GM18867 (cell line): ENCODE results near the gene CDKN2AIP.
"Not testable (repeated sequence)": the region's sequence is repeated elsewhere in the genome, so short reads cannot be mapped to it uniquely, and the experiment has no call there.

ENCODE experiments used
- ATAC-seq: cut with Tn5 transposase; IDR thresholded peaks from one replicate; pipeline ENCODE4 v1.9.1; 2021; ENCODE audit warnings: mild to moderate bottlenecking, moderate library complexity; ENCODE audit not compliant: unreplicated experiment

CDKN2AIP gene

GRCh38 chr4:183447646-183448045, 3.2 kb downstream of the CDKN2AIP start:
- no peak for ATAC-seq

DNA sequence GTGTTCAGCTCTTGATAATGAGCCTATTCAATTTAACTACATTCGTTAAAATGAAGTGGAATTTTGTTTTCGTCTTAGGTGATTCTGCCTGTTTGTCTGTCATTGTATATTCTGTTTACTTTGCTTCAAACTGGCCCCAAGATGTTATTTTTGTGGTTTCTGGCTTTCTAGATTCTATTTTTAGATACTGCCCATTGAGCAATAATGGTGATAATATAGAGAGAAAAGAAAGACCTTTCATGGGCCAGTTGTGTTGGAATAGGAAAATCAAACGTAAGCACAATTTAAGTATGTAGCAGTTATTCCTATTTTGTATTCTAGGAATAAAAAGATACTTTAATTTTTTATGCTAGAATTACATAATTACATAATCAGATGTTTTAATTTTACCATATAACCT, 4.0 kb downstream of the CDKN2AIP start:
- no peak for ATAC-seq

DNA sequence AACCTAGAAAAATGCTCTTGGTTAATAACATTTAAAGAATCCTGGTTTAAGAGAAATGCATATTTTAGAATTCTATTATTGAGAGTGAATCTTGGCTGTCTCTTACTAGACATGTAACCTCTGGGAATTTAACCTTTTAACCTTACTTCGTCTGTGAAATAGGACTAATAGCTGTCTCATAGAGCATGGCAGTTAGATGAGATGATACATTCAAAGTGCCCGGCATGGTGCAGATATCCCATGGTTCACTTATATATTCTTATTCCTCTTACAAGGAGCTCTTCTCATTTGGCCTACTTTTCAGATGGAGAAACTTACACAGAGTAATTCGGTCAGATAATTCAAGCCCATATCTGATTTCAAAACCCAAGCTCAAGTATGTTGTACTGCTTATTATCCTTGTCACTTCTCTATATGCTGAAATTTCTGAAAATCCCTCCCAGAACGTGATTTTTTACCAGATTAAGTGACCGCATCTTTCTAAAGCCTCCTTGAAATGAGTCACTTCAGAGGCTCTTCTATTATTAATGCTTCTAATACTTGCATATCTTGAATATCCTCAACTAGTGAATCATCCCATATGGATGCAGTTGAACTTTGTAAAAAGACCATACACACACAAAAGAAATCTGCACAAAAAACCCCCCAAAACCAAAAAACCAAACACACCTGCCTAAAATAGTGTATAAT, 4.9 kb downstream of the CDKN2AIP start:
- no peak for ATAC-seq

GRCh38 chr4:183450108-183450507, 5.7 kb downstream of the CDKN2AIP start:
- ATAC-seq, result no peak

DNA sequence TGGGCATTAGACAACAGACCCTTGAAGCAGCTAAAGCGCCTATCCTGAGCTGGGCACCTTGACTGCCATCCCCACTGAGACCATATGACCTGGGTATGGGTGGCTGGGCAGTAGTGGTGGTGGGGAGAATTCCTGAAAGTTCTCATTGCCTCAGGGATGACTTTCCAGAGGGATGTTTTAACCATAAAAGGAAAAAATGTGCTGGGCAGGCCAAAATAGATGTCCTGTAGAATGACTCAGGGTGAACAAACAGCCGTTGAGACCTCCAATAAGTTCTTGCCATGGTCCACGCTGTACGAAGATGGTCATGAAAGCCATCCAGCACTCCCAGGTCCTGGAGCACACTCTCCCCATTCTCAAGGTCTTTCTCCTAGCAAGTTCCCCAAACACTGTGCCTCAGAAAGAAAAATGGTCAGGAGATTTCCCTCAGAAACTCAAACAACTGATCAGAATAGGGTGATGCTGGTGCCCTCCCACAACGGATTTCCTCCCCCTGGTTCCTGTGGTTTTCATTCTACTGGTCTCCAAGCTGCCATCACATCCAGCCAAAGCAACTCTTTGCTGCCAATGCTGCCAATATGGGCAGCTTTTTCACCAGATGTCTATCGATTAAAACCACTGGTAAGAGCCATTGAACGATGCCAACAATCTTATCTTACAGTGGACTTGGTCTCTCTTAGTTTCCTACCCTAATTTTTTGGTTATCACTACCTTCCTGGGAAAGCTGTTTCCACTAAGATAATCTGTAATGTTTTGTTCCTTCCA, 11.2 kb downstream of the CDKN2AIP start:
- no peak for ATAC-seq

GRCh38 chr4:183458005-183458404, 13.6 kb downstream of the CDKN2AIP start:
- no peak for ATAC-seq

DNA sequence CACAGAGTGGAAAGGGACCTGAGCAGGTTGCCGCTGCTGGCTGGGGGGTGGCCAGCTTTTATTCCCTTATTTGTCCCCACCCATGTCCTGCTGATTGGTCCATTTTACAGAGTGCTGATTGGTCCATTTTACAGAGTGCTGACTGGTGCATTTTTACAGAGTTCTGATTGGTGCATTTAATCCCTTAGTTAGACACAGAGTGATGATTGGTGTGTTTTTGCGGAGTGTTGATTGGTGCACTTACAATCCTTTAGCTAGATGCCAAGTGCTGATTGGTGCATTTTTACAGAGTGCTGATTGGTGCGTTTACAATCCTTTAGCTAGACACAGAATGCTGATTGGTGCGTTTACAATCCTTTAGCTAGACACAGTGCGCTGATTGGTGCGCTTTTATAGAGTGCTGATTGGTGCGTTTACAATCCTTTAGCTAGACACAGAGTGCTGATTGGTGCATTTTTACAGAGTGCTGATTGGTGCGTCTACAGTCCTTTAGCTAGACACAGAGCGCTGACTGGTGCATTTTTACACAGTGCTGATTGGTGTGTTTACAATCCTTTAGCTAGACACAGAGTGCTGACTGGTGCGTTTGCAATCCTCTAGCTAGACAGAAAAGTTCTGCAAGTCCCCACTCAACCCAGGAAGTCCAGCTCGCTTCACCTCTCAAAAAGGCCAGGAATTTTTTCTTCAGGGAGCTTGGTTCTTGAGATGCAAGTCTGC, 19.6 kb downstream of the CDKN2AIP start:
- ATAC-seq, result not testable (repeated sequence)

DNA sequence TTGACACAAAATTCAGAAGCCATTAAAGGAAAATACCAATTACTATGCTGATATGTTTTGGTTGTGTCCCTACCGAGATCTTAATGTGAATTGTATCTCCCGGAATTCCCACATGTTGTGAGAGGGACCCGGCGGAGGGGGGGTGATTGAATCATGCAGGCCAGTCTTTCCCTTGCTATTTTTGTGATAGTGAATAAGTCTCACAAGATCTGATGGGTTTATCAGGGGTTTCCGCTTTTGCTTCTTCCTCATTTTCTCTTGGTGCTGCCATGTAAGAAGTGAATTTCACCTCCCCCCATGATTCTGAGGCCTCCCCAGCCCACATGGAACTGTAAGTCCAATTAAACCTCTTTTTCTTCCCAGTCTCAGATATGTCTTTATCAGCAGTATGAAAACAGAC, 21.4 kb downstream of the CDKN2AIP start:
- not testable (repeated sequence) for ATAC-seq

DNA sequence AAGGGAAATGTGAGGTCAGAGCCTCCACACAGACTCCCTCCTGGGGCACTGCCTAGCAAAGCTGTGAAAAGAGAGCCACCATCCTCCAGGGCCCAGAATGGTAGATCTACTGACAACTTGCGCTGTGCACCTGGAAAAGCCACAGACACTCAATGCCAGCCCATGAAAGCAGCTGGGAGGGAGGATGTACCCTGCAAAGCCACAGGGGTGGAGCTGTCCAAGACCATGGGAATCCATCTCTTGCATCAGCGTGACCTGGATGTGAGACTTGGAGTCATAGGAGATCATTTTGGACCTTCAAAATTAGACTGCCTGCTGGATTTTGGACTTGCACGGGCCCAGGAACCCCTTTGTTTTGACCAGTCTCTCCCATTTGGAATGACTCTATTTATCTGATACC, 22.8 kb downstream of the CDKN2AIP start:
- ATAC-seq, result no peak

DNA sequence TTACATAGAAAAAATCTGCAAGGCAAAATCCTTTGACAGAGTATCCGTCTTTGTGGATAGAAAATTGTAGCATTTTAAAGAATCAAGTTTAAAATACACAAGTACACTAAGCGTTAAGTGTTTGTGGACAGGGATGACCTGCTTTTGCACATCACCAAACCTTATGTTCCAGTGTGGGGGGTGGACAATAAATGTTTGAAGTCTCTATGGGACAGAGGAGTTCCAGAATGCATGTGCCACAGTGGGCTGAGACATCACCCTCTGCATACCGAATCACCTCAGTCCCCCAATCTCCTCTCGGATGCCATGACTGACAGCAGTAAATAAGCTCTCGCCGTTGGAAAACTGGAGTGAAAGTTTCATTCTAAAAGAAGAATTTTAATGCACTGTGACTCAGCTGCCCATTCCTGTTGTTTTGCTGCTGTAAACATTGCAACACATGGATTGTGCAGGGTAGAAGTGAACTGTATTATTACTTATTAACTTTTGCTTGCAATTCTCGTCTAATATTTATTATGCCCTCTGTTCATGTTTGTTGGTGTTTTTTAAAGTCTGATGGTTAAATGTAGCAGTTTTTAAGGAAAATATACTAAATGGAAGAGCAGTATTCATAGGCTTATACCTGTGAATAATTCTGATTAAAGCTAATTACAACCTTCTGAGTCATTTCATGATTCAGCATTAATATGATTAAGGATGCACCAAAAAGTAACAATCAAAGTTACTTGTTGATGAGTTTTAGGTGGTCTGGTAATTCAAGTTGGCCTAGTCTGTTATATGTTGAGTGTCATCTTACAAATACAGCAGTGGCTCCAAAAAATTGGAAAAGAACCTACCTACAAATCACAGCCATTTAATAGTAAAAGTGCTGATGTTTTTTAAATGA, 24.0 kb downstream of the CDKN2AIP start:
- ATAC-seq, result no peak

DNA sequence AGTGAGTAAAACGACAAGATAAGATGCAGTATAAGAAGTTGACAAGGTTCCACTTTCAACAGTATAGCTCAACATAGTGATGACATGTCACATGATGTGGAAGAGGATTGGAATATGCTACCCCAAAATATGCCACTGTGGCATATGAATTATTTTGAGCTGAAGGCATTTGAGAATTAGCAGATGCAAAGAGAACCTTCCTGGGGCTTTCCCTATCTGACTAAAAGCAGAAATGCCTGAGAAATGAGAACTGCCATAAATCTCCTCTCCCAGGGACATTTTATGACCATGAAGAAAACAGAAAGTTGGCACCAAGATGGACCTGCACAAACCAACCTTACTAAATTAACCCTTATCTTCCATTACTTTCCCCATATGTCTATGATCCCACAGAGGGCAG, 24.8 kb downstream of the CDKN2AIP start:
- ATAC-seq, result no peak

GRCh38 chr4:183469936-183470335, 25.5 kb downstream of the CDKN2AIP start:
- ATAC-seq, result no peak

DNA sequence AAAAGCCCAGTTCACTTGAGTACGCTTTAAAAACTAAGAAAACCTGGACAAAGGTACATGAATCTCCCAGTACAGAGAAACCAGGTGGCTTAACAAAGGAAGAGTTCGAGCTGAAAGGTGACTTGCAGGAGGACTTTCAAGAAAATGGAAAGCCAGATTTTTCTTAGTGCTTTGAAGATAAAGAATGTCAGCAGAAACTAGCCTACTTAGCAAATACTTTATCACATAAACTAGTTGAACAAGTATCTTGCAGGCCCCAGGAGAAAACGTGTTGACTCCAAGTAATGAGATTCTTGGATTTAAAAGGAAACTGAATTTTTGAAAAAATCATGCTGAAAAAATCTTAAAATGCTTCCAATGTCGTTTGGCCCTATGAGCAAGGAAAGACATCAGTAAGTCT, 26.4 kb downstream of the CDKN2AIP start:
- no peak for ATAC-seq

DNA sequence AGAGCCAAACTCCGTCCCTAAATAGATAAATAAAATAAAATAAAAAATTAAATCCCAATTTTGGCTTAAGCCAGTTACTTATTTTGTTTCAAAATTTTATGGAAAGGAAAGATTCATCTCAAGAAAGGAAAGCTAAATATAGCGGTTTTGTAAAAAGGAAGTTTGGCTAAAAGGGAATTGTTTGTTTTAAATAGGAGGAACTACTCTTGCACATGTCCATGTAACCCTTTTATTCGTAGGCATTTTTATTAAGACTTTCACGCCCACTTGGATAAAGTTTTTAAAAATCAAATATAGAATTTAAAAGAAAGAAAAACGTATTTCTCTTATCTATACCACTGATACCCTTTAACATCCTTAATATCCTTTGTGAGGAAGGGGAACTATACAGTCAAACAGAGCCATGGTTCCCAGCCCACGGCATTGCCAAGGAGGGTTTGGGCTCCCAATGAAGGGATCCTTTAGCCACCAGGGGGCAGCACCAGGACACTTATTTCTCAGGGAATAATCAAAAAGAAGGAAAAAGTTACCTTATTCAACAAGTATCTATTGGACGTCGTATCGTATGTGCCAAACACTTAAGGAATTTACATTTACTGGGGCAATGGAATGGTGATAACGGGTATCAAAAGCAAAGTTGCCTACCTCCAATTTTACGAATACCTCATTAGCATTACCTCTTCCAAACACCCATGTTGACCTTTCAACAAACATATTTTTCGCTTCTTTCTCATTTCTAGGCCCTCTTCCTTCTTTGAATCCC, 27.7 kb downstream of the CDKN2AIP start:
- peak; percentile 78 for ATAC-seq

GRCh38 chr4:183478123-183478522, 33.7 kb downstream of the CDKN2AIP start:
- ATAC-seq, result no peak

DNA sequence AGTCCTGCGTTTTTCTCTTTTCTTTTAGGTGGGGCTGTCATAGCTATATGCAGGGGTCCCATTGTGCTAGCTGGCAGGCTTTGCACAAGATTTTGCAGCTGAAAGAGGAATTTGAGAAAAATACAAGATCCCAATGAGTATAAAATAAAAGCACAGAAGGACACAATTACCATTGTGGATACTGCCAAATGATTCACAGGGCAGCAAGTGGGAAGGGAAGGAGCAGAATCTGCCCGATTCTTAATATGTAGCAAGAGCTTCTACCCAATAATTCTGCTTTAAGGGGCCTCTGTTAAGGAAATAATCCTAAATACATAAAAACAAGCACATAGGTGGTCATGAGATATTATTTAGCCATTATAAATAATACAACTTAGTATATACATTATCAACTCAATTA, 34.5 kb downstream of the CDKN2AIP start:
- no peak for ATAC-seq

DNA sequence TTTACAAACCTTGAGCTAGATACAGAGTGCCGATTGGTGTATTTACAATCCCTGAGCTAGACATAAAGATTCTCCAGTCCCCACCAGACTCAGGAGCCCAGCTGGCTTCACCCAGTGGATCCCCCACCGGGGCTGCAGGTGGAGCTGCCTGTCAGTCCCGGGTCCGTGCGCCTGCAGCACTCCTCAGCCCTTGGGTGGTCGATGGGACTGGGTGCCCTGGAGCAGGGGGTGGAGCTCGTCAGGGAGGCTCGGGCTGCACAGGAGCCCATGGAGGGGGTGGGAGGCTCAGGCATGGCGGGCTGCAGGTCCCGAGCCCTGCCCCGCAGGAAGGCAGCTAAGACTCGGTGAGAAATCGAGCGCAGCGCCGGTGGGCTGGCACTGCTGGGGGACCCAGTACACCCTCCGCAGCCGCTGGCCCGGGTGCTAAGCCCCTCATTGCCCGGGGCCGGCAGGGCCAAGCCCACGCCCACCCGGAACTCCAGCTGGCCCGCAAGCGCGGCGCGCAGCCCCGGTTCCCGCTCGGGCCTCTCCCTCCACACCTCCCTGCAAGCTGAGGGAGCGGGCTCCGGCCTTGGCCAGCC, 38.2 kb downstream of the CDKN2AIP start:
- ATAC-seq, result not testable (repeated sequence)

- ATAC-seq, result no peak
Measured at GRCh38 chr4:183483997-183484396, 39.6 kb downstream of the CDKN2AIP start.

GRCh38 chr4:183485411-183486160, 41.1 kb downstream of the CDKN2AIP start:
- no peak for ATAC-seq
